ENCODE measurements around the gene HSPB1.

GRCh38 chr7:76315364-76315763, 12.9 kb downstream of the HSPB1 start:
- no peak for TF ChIP-seq CTCF (conservative IDR thresholded peaks at IDR 0.05)
- no peak for TF ChIP-seq ZFX (IDR thresholded peaks at IDR 0.05)

Measured in C4-2B (cell line).